Astrocyte (in vitro differentiated cells and primary cell): ENCODE data around the gene TRAP1. TPM values are rescaled to one million over a fixed set of nuclear protein-coding genes. Genes with fewer than 3 reads are reported as not detected.
A peak's percentile ranks its signal among the peaks of the same experiment; 100 is the strongest.
"Not testable (repeated sequence)": the region's sequence is repeated elsewhere in the genome, so short reads cannot be mapped to it uniquely, and the experiment has no call there.

ENCODE experiments used
- DNase-seq: peaks from one replicate; pipeline ENCODE4 v3.0.0-alpha.2; 2010; ENCODE audit warnings: low read depth
- FAIRE-seq: peaks from 2 replicates; lab custom pipeline; 2011; peaks lifted over from hg19 to GRCh38; lab: Jason Lieb, UNC
- H2AFZ ChIP-seq: 2 replicates; pipeline ENCODE4 v1.6.0; 2012; ENCODE audit warnings: low read depth, low read length, inconsistent platforms
- H3K27ac ChIP-seq: 2 replicates; pipeline ENCODE4 v1.5.1; 2011; ENCODE audit warnings: low read depth, low read length, inconsistent platforms
- H3K27me3 ChIP-seq: 2 replicates; pipeline ENCODE4 v1.6.0; 2011; ENCODE audit warnings: low read length, inconsistent platforms; ENCODE audit not compliant: insufficient read depth
- H3K36me3 ChIP-seq: 2 replicates; pipeline ENCODE4 v1.5.1; 2011; ENCODE audit warnings: low read length, inconsistent platforms; ENCODE audit not compliant: insufficient read depth
- H3K4me1 ChIP-seq: 2 replicates; pipeline ENCODE4 v1.5.1; 2011; ENCODE audit warnings: low read length, inconsistent platforms; ENCODE audit not compliant: insufficient read depth
- H3K4me2 ChIP-seq: 2 replicates; pipeline ENCODE4 v1.6.0; 2012; ENCODE audit warnings: low read length, inconsistent platforms
- H3K4me3 ChIP-seq: 2 replicates; pipeline ENCODE4 v1.5.1; 2011; ENCODE audit warnings: low read depth, mild to moderate bottlenecking, low read length, inconsistent platforms; ENCODE audit not compliant: insufficient read depth
- H3K79me2 ChIP-seq: 2 replicates; pipeline ENCODE4 v1.6.0; 2012; ENCODE audit warnings: mild to moderate bottlenecking, low read length, inconsistent platforms; ENCODE audit not compliant: insufficient read depth
- H3K9ac ChIP-seq: 2 replicates; pipeline ENCODE4 v1.6.0; 2012; ENCODE audit warnings: mild to moderate bottlenecking, low read length, inconsistent platforms
- H3K9me3 ChIP-seq: 2 replicates; pipeline ENCODE4 v1.5.1; 2012; ENCODE audit warnings: low read depth, mild to moderate bottlenecking, low read length, inconsistent platforms; ENCODE audit not compliant: insufficient read depth
- H4K20me1 ChIP-seq: 2 replicates; pipeline ENCODE4 v1.6.0; 2012; ENCODE audit warnings: low read length, inconsistent platforms; ENCODE audit not compliant: insufficient read depth
- H3K27ac Mint-ChIP-seq: one replicate; pipeline ENCODE4 v1.8.0; 2021; ENCODE audit warnings: mild to moderate bottlenecking, mixed read lengths; ENCODE audit not compliant: unreplicated experiment
- H3K27me3 Mint-ChIP-seq: one replicate; pipeline ENCODE4 v1.8.0; 2021; ENCODE audit warnings: low read depth, mixed read lengths; ENCODE audit not compliant: unreplicated experiment
- H3K36me3 Mint-ChIP-seq: one replicate; pipeline ENCODE4 v1.8.0; 2021; ENCODE audit warnings: low read depth, mixed read lengths; ENCODE audit not compliant: unreplicated experiment
- H3K4me1 Mint-ChIP-seq: one replicate; pipeline ENCODE4 v1.8.0; 2021; ENCODE audit warnings: low read depth, mixed read lengths; ENCODE audit not compliant: unreplicated experiment
- H3K4me3 Mint-ChIP-seq: one replicate; pipeline ENCODE4 v1.8.0; 2021; ENCODE audit warnings: mild to moderate bottlenecking, moderate library complexity, mixed read lengths; ENCODE audit not compliant: unreplicated experiment
- H3K9me3 Mint-ChIP-seq: one replicate; pipeline ENCODE4 v1.8.0; 2021; ENCODE audit warnings: mild to moderate bottlenecking, mixed read lengths; ENCODE audit not compliant: unreplicated experiment
- EZH2 ChIP-seq: IDR thresholded peaks from 2 replicates; pipeline ENCODE4 v1.6.1; 2012; ENCODE audit warnings: mild to moderate bottlenecking, low read length, inconsistent platforms; ENCODE audit not compliant: insufficient read depth
- total RNA-seq: library from RNA; stranded (reverse); gene quantifications from 2 replicates; pipeline ENCODE4 v1.2.1, GENCODE V29; 2021
- TF ChIP-seq, protein P1 (sequence below): IDR thresholded peaks from 2 replicates; pipeline ENCODE4 v1.5.1; 2011; ENCODE audit warnings: low read depth, mild to moderate bottlenecking, inconsistent platforms, low read length, moderate library complexity; ENCODE audit not compliant: insufficient read depth

Gene TRAP1
- total RNA-seq, 1 donor from 2014 or later = 63.3 TPM

DNA sequence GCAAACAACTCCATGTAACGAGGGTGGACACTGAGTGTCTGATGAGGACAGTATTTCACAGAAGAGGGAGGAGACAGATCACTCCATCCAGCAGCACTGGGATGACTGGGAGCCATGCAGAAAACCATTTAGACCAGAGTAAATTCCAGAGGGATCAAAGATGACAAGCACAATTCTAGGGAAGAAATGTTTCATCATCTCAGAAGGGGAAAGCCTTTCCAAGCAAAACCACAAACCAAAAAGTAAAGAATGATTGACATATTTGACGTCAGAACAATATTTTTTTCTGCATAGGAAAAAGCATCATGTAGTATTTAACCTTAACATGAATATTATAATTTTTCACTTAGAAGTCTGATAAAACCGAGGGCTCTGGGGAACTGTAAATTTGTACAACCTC is 58.1 kb downstream of the TRAP1 start:
- Histone ChIP-seq H3K79me2 (no peaks in the 10 kb centered on the region), H2AFZ (no peak overlapping the region), H3K9me3 (no peaks in the 10 kb centered on the region), H4K20me1 (no peaks in the 10 kb centered on the region), H3K27ac (no peak overlapping the region), H3K4me1 (no peaks in the 10 kb centered on the region), H3K27me3 (no peaks in the 10 kb centered on the region), H3K9ac (no peak overlapping the region), H3K4me2 (no peak overlapping the region), H3K4me3 (no peak overlapping the region), H3K36me3 (peaks cover 23% of the 10 kb centered on the region)
- TF ChIP-seq, protein P1, sequence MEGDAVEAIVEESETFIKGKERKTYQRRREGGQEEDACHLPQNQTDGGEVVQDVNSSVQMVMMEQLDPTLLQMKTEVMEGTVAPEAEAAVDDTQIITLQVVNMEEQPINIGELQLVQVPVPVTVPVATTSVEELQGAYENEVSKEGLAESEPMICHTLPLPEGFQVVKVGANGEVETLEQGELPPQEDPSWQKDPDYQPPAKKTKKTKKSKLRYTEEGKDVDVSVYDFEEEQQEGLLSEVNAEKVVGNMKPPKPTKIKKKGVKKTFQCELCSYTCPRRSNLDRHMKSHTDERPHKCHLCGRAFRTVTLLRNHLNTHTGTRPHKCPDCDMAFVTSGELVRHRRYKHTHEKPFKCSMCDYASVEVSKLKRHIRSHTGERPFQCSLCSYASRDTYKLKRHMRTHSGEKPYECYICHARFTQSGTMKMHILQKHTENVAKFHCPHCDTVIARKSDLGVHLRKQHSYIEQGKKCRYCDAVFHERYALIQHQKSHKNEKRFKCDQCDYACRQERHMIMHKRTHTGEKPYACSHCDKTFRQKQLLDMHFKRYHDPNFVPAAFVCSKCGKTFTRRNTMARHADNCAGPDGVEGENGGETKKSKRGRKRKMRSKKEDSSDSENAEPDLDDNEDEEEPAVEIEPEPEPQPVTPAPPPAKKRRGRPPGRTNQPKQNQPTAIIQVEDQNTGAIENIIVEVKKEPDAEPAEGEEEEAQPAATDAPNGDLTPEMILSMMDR = no peak
- TF ChIP-seq EZH2 = no peak
- Mint-ChIP-seq H3K27me3 (no peaks in the 10 kb centered on the region), H3K36me3 (peaks cover 27% of the 10 kb centered on the region), H3K27ac (peak overlapping the region; percentile 89), H3K4me3 (no peak overlapping the region), H3K4me1 (peaks cover 10% of the 10 kb centered on the region), H3K9me3 (no peaks in the 10 kb centered on the region)
- DNase-seq (peak; percentile 14), FAIRE-seq (no peak)

DNA sequence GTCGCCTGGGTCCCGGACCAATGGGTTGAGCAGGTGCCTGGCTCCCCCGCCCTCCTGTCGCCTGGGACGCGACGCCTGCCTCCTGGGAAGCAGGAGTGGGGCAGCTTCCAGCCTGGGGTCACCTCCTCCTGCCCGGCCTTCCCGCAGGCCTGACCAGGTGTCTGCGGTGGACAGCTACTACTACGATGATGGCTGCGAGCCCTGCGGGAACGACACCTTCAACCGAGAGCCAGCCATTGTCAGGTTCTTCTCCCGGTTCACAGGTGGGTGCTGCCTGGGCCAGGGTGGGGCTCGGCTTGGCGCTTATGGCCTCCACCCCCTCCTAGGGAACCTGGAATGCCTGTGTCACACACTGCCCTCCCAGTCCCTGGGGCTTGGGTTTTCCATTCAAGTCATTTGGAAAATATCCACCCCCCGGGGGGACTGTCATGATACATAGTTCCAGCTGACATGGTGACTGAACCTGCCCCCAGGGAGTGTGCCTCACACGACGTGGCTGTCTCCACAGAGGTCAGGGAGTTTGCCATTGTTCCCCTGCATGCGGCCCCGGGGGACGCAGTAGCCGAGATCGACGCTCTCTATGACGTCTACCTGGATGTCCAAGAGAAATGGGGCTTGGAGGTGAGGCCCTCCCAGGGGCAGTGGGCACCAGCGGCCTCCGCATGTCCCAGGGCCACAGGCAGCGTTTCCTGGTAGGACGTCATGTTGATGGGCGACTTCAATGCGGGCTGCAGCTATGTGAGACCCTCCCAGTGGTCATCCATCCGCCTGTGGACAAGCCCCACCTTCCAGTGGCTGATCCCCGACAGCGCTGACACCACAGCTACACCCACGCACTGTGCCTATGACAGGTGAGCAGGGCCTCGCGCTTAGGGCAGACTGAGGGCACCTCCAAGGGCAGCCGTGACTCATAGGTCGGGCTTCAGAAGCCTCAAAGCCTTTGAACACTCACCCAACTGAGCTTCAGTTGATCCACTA is 60.5 kb downstream of the TRAP1 start:
- H3K27ac Mint-ChIP-seq = no peak overlapping the region
- peaks cover 28% of the 10 kb centered on the region for H3K36me3 Mint-ChIP-seq
- Histone ChIP-seq H3K4me2 (no peak overlapping the region), H3K4me3 (no peak overlapping the region), H2AFZ (no peak overlapping the region), H3K36me3 (peaks cover 23% of the 10 kb centered on the region), H3K4me1 (no peaks in the 10 kb centered on the region), H3K9ac (no peak overlapping the region), H3K27me3 (no peaks in the 10 kb centered on the region), H3K79me2 (no peaks in the 10 kb centered on the region), H3K9me3 (no peaks in the 10 kb centered on the region), H4K20me1 (peaks cover 5% of the 10 kb centered on the region), H3K27ac (no peak overlapping the region)
- DNase-seq = no peak
- no peak for FAIRE-seq
- H3K27me3 Mint-ChIP-seq = no peaks in the 10 kb centered on the region
- H3K4me3 Mint-ChIP-seq = no peak overlapping the region
- no peak for TF ChIP-seq EZH2
- TF ChIP-seq, protein P1 = no peak
- H3K9me3 Mint-ChIP-seq = no peaks in the 10 kb centered on the region
- peaks cover 10% of the 10 kb centered on the region for H3K4me1 Mint-ChIP-seq

DNA sequence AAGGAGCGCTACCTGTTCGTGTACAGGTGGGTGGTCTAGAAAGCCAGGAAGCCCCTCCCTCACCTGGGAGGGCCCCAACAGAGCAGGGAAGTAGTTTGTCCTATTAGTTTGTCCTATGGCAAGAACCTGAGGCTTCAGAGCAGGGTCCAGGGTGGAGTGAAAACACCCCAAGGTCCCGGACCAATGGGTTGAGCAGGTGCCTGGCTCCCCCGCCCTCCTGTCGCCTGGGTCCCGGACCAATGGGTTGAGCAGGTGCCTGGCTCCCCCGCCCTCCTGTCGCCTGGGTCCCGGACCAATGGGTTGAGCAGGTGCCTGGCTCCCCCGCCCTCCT is 61.2 kb downstream of the TRAP1 start:
- not testable (repeated sequence) for H3K9ac ChIP-seq, H3K27ac ChIP-seq, H3K79me2 ChIP-seq, H3K4me1 ChIP-seq, FAIRE-seq, H3K27me3 Mint-ChIP-seq, H3K4me1 Mint-ChIP-seq, DNase-seq, H3K27me3 ChIP-seq, H3K9me3 ChIP-seq, H2AFZ ChIP-seq, H4K20me1 ChIP-seq, H3K4me2 ChIP-seq, H3K27ac Mint-ChIP-seq, H3K9me3 Mint-ChIP-seq, H3K4me3 ChIP-seq, H3K4me3 Mint-ChIP-seq
- H3K36me3 ChIP-seq = peaks cover 19% of the 10 kb centered on the region
- H3K36me3 Mint-ChIP-seq = peaks cover 26% of the 10 kb centered on the region
